RWPE1 (cell line): ENCODE measurements around the gene NXPH3.

Source experiments
- CTCF ChIA-PET: fragments of 350-600 bp; sonication (Branson Sonifier 250); formaldehyde crosslinking; extraction: SDS; loops from one replicate; lab custom pipeline; 2021; lab: Yijun Ruan, JAX
- POLR2A ChIA-PET: fragments of 400-600 bp; formaldehyde crosslinking; extraction: SDS; loops from one replicate; lab custom pipeline; 2020; ENCODE audit warnings: antibody characterized with exemption; ENCODE audit not compliant: low non-redundant PET; lab: Yijun Ruan, JAX
- DNase-seq: peaks from one replicate; pipeline ENCODE4 v3.0.0; 2012; ENCODE audit warnings: low spot score
- H3K27ac ChIP-seq: fragments of 450-650 bp; 2 replicates; pipeline ENCODE4 v1.5.1; 2017
- TF ChIP-seq, protein P1 (sequence below): fragments of 450-650 bp; conservative IDR thresholded peaks from 2 replicates; pipeline ENCODE4 v1.5.1; 2017; ENCODE audit warnings: low read depth, mild to moderate bottlenecking

The NXPH3 gene

DNA sequence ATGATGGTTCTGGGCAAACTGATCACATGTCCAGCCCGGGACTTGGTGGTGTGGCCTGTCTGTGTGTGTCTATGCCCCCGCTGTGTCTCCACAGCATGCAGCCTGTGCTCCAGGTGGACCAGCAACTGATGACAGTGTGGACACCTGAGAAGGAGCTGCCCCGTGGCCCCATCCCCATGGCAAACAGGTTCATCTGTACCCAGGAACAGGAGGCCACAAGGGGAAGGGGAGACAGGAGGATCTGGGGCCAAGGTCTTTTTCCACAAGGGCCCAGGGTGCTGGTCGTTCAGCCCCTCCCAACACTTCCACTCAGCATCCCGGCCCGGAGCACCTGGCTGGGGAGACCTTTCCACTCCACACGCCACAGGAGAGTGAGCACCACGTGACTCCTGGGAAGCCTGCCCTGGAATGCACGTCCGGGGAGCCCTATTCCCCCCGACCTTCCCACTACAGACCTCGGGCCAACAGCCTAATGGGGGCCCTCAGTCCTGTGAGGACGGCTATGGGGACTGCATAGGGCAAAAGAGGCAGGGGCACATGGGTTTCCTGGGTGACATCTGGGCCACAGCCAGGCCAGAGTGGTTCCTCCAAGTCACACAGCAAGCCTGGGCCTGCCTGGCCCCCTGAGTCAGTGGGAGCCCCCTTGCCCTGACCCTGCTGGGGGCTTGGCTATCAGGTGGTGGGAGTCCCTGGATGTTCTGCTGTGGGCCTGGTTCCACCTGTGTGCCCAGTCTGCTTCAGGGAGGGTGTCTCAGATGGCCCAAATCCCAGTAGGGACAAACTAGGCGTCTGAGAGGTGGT is 20.8 kb upstream of the NXPH3 start:
- POLR2A ChIA-PET, result no interaction called here
- TF ChIP-seq, protein P1, sequence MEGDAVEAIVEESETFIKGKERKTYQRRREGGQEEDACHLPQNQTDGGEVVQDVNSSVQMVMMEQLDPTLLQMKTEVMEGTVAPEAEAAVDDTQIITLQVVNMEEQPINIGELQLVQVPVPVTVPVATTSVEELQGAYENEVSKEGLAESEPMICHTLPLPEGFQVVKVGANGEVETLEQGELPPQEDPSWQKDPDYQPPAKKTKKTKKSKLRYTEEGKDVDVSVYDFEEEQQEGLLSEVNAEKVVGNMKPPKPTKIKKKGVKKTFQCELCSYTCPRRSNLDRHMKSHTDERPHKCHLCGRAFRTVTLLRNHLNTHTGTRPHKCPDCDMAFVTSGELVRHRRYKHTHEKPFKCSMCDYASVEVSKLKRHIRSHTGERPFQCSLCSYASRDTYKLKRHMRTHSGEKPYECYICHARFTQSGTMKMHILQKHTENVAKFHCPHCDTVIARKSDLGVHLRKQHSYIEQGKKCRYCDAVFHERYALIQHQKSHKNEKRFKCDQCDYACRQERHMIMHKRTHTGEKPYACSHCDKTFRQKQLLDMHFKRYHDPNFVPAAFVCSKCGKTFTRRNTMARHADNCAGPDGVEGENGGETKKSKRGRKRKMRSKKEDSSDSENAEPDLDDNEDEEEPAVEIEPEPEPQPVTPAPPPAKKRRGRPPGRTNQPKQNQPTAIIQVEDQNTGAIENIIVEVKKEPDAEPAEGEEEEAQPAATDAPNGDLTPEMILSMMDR, result no peak
- DNase-seq, result no peak
- CTCF ChIA-PET, result interaction anchor here (0.6 to 4.8 kb wide), 12 partner anchors 9 to 391 kb away, joined by 3 to 90 read pairs (median 10); partner anchors contain the start of genes NGFR and PHB1
- peak overlapping the region; percentile 56 for H3K27ac ChIP-seq

DNA sequence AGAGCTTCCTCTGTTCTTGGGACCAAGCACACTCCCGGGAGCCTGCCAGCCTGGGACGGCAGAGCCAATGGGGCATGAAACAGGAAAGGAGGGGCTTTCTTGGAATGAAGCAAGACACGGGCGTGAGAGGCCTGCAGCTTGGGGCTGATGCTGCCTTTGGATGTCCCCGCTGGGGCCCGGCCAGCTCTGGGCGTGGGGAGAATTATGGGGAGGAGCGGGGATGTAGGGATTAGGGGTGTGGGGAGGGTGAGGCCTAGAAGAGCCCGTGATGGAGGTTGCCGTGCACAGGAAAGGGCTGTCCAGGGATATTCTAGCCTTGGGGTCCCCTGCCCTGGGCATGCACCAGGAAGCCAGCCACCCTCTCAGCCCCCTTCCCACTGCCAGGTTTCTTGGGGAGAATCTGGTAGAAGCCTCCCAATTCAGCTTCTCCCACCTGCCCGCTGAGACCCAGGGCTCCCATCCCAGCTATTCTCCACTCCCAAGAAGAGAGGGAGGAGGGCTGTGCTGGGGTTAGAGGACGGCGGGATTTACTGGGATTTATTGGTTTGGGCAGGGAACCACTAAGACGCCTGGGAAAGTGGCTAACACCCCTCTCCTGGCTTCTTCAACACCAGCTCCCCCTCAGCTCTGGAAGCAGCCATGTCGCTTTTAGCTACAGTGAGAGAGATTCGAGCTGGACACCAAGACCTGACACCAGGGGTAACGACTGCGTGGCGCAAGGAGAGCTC is 20.0 kb upstream of the NXPH3 start:
- peak overlapping the region; percentile 56 for H3K27ac ChIP-seq
- ChIA-PET POLR2A (no interaction called here), CTCF (interaction anchor here (0.6 to 4.8 kb wide), 29 partner anchors 10 to 434 kb away, joined by 3 to 90 read pairs (median 4); partner anchors contain the start of genes NGFR, PHB1 and SLC35B1)
- DNase-seq, result no peak
- TF ChIP-seq, protein P1, result no peak

DNA sequence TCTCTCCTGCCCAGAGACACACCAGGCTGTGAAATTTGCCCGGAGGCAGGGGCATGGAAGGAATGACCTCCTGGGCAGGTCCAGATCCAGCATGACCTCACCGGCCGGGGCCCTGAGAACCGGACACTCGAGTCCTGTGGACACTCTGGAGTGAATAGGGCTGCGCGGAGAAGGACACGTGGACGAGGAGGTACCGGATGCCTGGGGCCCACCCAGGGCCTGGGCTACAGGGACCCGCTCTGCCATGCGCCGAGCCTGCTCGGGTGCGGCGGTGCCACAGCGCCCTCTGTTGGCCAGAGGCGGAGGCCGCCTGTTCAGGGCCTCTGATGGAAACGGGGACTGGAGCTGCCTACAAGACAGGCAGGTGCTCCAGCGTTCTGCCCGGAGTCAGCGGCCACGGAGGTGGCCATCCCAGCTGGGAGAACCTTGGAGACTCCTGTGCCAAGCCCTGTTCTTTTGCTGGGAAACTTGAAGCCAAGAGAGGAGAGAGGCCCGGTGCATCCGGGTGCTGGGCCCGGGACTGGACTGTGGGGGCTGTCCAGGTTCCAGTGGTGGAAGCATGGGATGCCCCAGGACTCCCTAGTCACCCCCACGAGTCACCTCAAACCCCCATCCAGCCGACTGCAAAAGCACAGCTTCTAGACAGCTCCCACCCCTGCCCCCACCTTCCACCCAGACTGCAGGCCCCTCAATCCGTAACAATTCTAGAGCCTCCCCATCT is 19.3 kb upstream of the NXPH3 start:
- H3K27ac ChIP-seq, result peak overlapping the region; percentile 56; the same call in 1 of the 2 replicates
- ChIA-PET POLR2A (no interaction called here), CTCF (interaction anchor here (0.5 to 4.8 kb wide), 62 partner anchors 9 to 433 kb away, joined by 3 to 90 read pairs (median 4); partner anchors contain the start of genes NGFR, NXPH3, PHB1 and SLC35B1)
- peak; percentile 77 for DNase-seq
- TF ChIP-seq, protein P1, result peak; percentile 99

- no peak overlapping the region for H3K27ac ChIP-seq
- TF ChIP-seq, protein P1, result peak; percentile 73
- POLR2A ChIA-PET, result no interaction called here
- DNase-seq, result no peak
- CTCF ChIA-PET, result interaction anchor here (0.5 to 4.8 kb wide), 23 partner anchors 8 to 459 kb away, joined by 3 to 90 read pairs (median 4); partner anchors contain the start of genes NGFR, NXPH3 and PHB1
Measured at GRCh38 chr17:49557312-49558024, 18.2 kb upstream of the NXPH3 start.

- H3K27ac ChIP-seq, result no peak overlapping the region
- no peak for DNase-seq
- POLR2A ChIA-PET, result no interaction called here
Measured at GRCh38 chr17:49564638-49565037, 11.0 kb upstream of the NXPH3 start.

More at GRCh38 chr17:49564638-49565037, 11.0 kb upstream of the NXPH3 start:
- CTCF ChIA-PET, result interaction anchor here (0.6 to 2.6 kb wide), 2 partner anchors 8 to 125 kb away, joined by 4 to 14 read pairs; no protein-coding TSS in a partner anchor
- TF ChIP-seq, protein P1, result no peak
